H9 (cell line): ENCODE measurements around the gene GIPC2. TPM values are rescaled to one million over a fixed set of nuclear protein-coding genes. Genes with fewer than 3 reads are reported as not detected.

Source experiments
- DNase-seq: peaks from one replicate; pipeline ENCODE4 v3.0.0-alpha.2; 2017
- H2AFZ ChIP-seq: one replicate; pipeline ENCODE4 v1.6.1; 2013; ENCODE audit warnings: mild to moderate bottlenecking, low read length, control low read depth, moderate library complexity
- H2AK5ac ChIP-seq: 2 replicates; pipeline ENCODE4 v1.6.1; 2013; ENCODE audit warnings: low read length, control low read depth, mixed read lengths; ENCODE audit not compliant: insufficient read length
- H2BK120ac ChIP-seq: one replicate; pipeline ENCODE4 v1.6.1; 2013; ENCODE audit warnings: low read depth, mild to moderate bottlenecking, low read length, control low read depth, inconsistent platforms; ENCODE audit not compliant: poor library complexity, severe bottlenecking
- H2BK12ac ChIP-seq: 2 replicates; pipeline ENCODE4 v1.6.1; 2013; ENCODE audit warnings: low read length, control low read depth, mixed read lengths, low read depth; ENCODE audit not compliant: insufficient read length
- H2BK15ac ChIP-seq: 2 replicates; pipeline ENCODE4 v1.6.1; 2013; ENCODE audit warnings: low read depth, low read length, control low read depth
- H2BK20ac ChIP-seq: one replicate; pipeline ENCODE4 v1.6.1; 2013; ENCODE audit warnings: low read depth, mild to moderate bottlenecking, low read length, control low read depth, inconsistent platforms; ENCODE audit not compliant: poor library complexity, severe bottlenecking
- H2BK5ac ChIP-seq: 2 replicates; pipeline ENCODE4 v1.6.1; 2013; ENCODE audit warnings: low read length, control low read depth, mixed read lengths; ENCODE audit not compliant: insufficient read length
- H3K14ac ChIP-seq: 2 replicates; pipeline ENCODE4 v1.6.1; 2013; ENCODE audit warnings: low read length, control low read depth; ENCODE audit not compliant: insufficient read depth
- H3K18ac ChIP-seq: 2 replicates; pipeline ENCODE4 v1.6.1; 2013; ENCODE audit warnings: low read depth, mild to moderate bottlenecking, mixed read lengths, low read length, control low read depth; ENCODE audit not compliant: insufficient read length
- H3K23ac ChIP-seq: 2 replicates; pipeline ENCODE4 v1.6.1; 2013; ENCODE audit warnings: low read length, control low read depth, mixed read lengths, low read depth; ENCODE audit not compliant: insufficient read length
- H3K23me2 ChIP-seq: 2 replicates; pipeline ENCODE4 v1.6.1; 2013; ENCODE audit warnings: low read depth, mild to moderate bottlenecking, mixed read lengths, low read length, control low read depth; ENCODE audit not compliant: insufficient read length, poor library complexity, severe bottlenecking
- H3K27ac ChIP-seq: 2 replicates; pipeline ENCODE4 v1.5.1; 2013; ENCODE audit warnings: low read length, control low read depth, mixed read lengths, low read depth; ENCODE audit not compliant: insufficient read length
- H3K27me3 ChIP-seq: 2 replicates; pipeline ENCODE4 v1.6.1; 2013; ENCODE audit warnings: low read length, control low read depth, inconsistent platforms; ENCODE audit not compliant: insufficient read depth
- H3K4ac ChIP-seq: 2 replicates; pipeline ENCODE4 v1.6.1; 2013; ENCODE audit warnings: low read depth, mild to moderate bottlenecking, control low read depth, inconsistent platforms, low read length, moderate library complexity
- H3K4me1 ChIP-seq: 2 replicates; pipeline ENCODE4 v1.6.1; 2013; ENCODE audit warnings: low read length, control low read depth, inconsistent platforms; ENCODE audit not compliant: insufficient read depth
- H3K4me2 ChIP-seq: 2 replicates; pipeline ENCODE4 v1.6.1; 2013; ENCODE audit warnings: low read length, control low read depth, mixed read lengths; ENCODE audit not compliant: insufficient read length, insufficient read depth
- H3K56ac ChIP-seq: 2 replicates; pipeline ENCODE4 v1.6.1; 2013; ENCODE audit warnings: low read depth, mild to moderate bottlenecking, mixed read lengths, low read length, control low read depth; ENCODE audit not compliant: insufficient read length
- H3K79me1 ChIP-seq: 2 replicates; pipeline ENCODE4 v1.6.1; 2013; ENCODE audit warnings: low read depth, mild to moderate bottlenecking, moderate library complexity, low read length, control low read depth, inconsistent platforms; ENCODE audit not compliant: insufficient read depth, poor library complexity, severe bottlenecking
- H3K79me2 ChIP-seq: 2 replicates; pipeline ENCODE4 v1.6.1; 2013; ENCODE audit warnings: low read length, control low read depth, inconsistent platforms; ENCODE audit not compliant: insufficient read depth
- H3K9ac ChIP-seq: 2 replicates; pipeline ENCODE4 v1.6.1; 2013; ENCODE audit warnings: low read length, control low read depth, mixed read lengths; ENCODE audit not compliant: insufficient read length; ENCODE audit errors: extremely low read depth
- H3K9me3 ChIP-seq: one replicate; pipeline ENCODE4 v1.6.1; 2013; ENCODE audit warnings: low read depth, low read length, inconsistent platforms; ENCODE audit not compliant: control insufficient read depth
- H3T11ph ChIP-seq: one replicate; pipeline ENCODE4 v1.6.1; 2013; ENCODE audit warnings: mild to moderate bottlenecking, low read length, control low read depth, inconsistent platforms
- H4K20me1 ChIP-seq: one replicate; pipeline ENCODE4 v1.6.1; 2013; ENCODE audit not compliant: control insufficient read depth, insufficient read length, insufficient read depth
- H4K5ac ChIP-seq: 2 replicates; pipeline ENCODE4 v1.6.1; 2013; ENCODE audit warnings: low read depth, mild to moderate bottlenecking, mixed read lengths, low read length, control low read depth; ENCODE audit not compliant: insufficient read length
- H4K8ac ChIP-seq: replicated peaks from 2 replicates; pipeline ENCODE4 v1.6.1; 2013; ENCODE audit warnings: low read length, control low read depth, mixed read lengths, low read depth; ENCODE audit not compliant: insufficient read length
- H4K91ac ChIP-seq: 2 replicates; pipeline ENCODE4 v1.6.1; 2013; ENCODE audit warnings: low read depth, mild to moderate bottlenecking, moderate library complexity, mixed read lengths, low read length, control low read depth; ENCODE audit not compliant: insufficient read length
- H3K27ac Mint-ChIP-seq, 3 experiments: 2 replicates in 2 of 3; 3 replicates in 1 of 3; pipeline ENCODE4 v1.8.0; 2020 to 2021; ENCODE audit warnings: mixed read lengths in 3 of 3, mild to moderate bottlenecking in 1 of 3, moderate library complexity in 1 of 3
- H3K27me3 Mint-ChIP-seq: 2 replicates; pipeline ENCODE4 v1.8.0; 2021; ENCODE audit warnings: low read depth, mild to moderate bottlenecking, moderate library complexity, mixed read lengths
- H3K36me3 Mint-ChIP-seq, 3 experiments: 2 replicates in 2 of 3; 3 replicates in 1 of 3; pipeline ENCODE4 v1.8.0; 2020 to 2021; ENCODE audit warnings: low read depth in 3 of 3, mixed read lengths in 3 of 3; ENCODE audit not compliant: insufficient read depth in 1 of 3
- H3K4me1 Mint-ChIP-seq, 2 experiments: 2 replicates each; pipeline ENCODE4 v1.8.0; 2020; ENCODE audit warnings: mixed read lengths in 2 of 2
- H3K4me3 Mint-ChIP-seq, 2 experiments: 2 replicates in 1 of 2; 3 replicates in 1 of 2; pipeline ENCODE4 v1.8.0; 2020 to 2021; ENCODE audit warnings: mild to moderate bottlenecking in 2 of 2, mixed read lengths in 2 of 2, moderate library complexity in 1 of 2
- H3K9me3 Mint-ChIP-seq, 2 experiments: 2 replicates in 1 of 2; 3 replicates in 1 of 2; pipeline ENCODE4 v1.8.0; 2020; ENCODE audit warnings: mild to moderate bottlenecking in 2 of 2, mixed read lengths in 2 of 2, moderate library complexity in 1 of 2
- CTCF ChIP-seq: fragments of 200-600 bp; sonication (generic); conservative IDR thresholded peaks from 3 replicates; pipeline ENCODE4 v1.8.0; 2021; ENCODE audit warnings: antibody characterized with exemption, mild to moderate bottlenecking
- WGBS: extraction: QIAGEN DNeasy Blood & Tissue Kit; methylation state at CpG from one replicate; pipeline ENCODE4 v1.1.7; 2013; ENCODE audit warnings: missing lambda C conversion rate, low lambda C conversion rate, mixed read lengths; ENCODE audit not compliant: insufficient read length; ENCODE audit errors: extremely low coverage; 5-methylcytosine and 5-hydroxymethylcytosine counted together
- total RNA-seq: library from RNA; stranded (reverse); gene quantifications from 2 replicates; pipeline ENCODE4 v1.2.1, GENCODE V29; 2021

The GIPC2 gene
- total RNA-seq, 1 experiment from 2014 or later = 0.85 TPM

DNA sequence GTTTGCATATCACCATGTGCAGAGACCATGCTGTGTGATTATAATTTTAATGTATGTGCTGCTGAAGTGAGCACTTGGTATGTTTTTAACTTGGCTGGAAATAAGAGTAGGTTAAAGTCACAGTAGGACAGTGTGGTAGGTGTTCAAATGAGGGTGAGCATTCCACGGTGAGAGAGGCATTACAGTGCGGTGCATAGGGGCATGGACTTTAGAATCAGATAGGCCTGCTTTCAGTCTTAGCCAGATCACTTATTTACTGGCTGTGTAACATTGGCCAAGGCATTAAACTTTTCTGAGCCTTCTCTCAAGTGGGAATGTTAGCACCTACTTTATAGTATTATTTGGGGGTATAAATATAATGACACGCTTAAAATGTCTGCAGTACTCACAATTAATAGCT is 43.2 kb downstream of the GIPC2 start:
- Mint-ChIP-seq H3K27me3 (no peaks in the 10 kb centered on the region), H3K4me3 (no peak overlapping the region), H3K4me1 (peaks cover 5 to 7% of the 10 kb centered on the region in 2 experiments; a peak in 1 of 4 replicates), H3K27ac (no peak overlapping the region), H3K36me3 (peaks cover 0 to 5% (median 4%) of the 10 kb centered on the region in 3 experiments; a peak in 2 of 7 replicates), H3K9me3 (peaks cover 7 to 8% of the 10 kb centered on the region in 2 experiments; a peak in 4 of 5 replicates)
- H3K23me2 ChIP-seq = no peaks in the 10 kb centered on the region
- no peak overlapping the region for H2BK5ac ChIP-seq
- H3K9me3 ChIP-seq = no peaks in the 10 kb centered on the region
- H2BK12ac ChIP-seq = no peak overlapping the region
- H4K20me1 ChIP-seq = no peaks in the 10 kb centered on the region
- H3K4me2 ChIP-seq = no peak overlapping the region
- H3K14ac ChIP-seq = no peak overlapping the region
- H4K91ac ChIP-seq = no peak overlapping the region
- no peak overlapping the region for H3K4ac ChIP-seq
- H4K8ac ChIP-seq = no peak overlapping the region
- no peak for DNase-seq
- H2BK15ac ChIP-seq = no peak overlapping the region
- H3K27me3 ChIP-seq = no peaks in the 10 kb centered on the region
- H2BK120ac ChIP-seq = no peak overlapping the region
- no peak overlapping the region for H2AK5ac ChIP-seq
- H3K18ac ChIP-seq = no peak overlapping the region
- no CpG with 5 or more reads among the region's 3 CpGs for whole genome bisulfite sequencing
- H3K27ac ChIP-seq = no peak overlapping the region
- no peak overlapping the region for H3K56ac ChIP-seq
- no peaks in the 10 kb centered on the region for H3K4me1 ChIP-seq
- H3K9ac ChIP-seq = no peak overlapping the region
- no peak overlapping the region for H4K5ac ChIP-seq
- H2BK20ac ChIP-seq = no peak overlapping the region
- H3T11ph ChIP-seq = no peak overlapping the region
- no peak for TF ChIP-seq CTCF
- H3K79me1 ChIP-seq = no peaks in the 10 kb centered on the region
- no peak overlapping the region for H2AFZ ChIP-seq
- H3K79me2 ChIP-seq = no peaks in the 10 kb centered on the region
- no peak overlapping the region for H3K23ac ChIP-seq
